Tibial nerve (tissue), 4 donors: ENCODE measurements around the gene WDR36. TPM values are rescaled to one million over a fixed set of nuclear protein-coding genes. Genes with fewer than 3 reads are reported as not detected.

ENCODE experiments used
- DNase-seq, 2 donors: peaks; one replicate each; pipeline ENCODE4 v3.0.0-alpha.2; 2019; ENCODE audit warnings: low spot score in 2 of 2
- H3K27ac ChIP-seq, 4 donors: fragments of 200-600 bp; sonication (generic) in 3 of 4; one replicate each; pipeline ENCODE4 v1.5.1; 2017 to 2019; ENCODE audit warnings: mild to moderate bottlenecking in 1 of 4
- H3K27me3 ChIP-seq, 2 donors: fragments of 200-600 bp; sonication (generic) in 1 of 2; one replicate each; pipeline versions ENCODE4 v1.5.1 to v1.6.0; 2017 to 2019
- H3K36me3 ChIP-seq, 3 donors: fragments of 200-600 bp; sonication (generic); one replicate each; pipeline ENCODE4 v1.5.1; 2018 to 2019
- H3K4me1 ChIP-seq, 4 donors: fragments of 200-600 bp; sonication (generic) in 3 of 4; one replicate each; pipeline ENCODE4 v1.5.1; 2017 to 2019
- H3K4me3 ChIP-seq, 4 donors: fragments of 200-600 bp; sonication (generic) in 3 of 4; one replicate each; pipeline ENCODE4 v1.5.1; 2017 to 2019; ENCODE audit warnings: mild to moderate bottlenecking in 1 of 4, moderate library complexity in 1 of 4
- H3K9me3 ChIP-seq, 4 donors: fragments of 200-600 bp; sonication (generic) in 3 of 4; one replicate each; pipeline ENCODE4 v1.5.1; 2017 to 2019
- EP300 ChIP-seq, 2 donors: sonication (generic); formaldehyde crosslinking; IDR thresholded peaks; one replicate each; pipeline ENCODE4 v1.6.1; 2017; ENCODE audit warnings: antibody characterized with exemption in 2 of 2, mild to moderate bottlenecking in 1 of 2
- POLR2A ChIP-seq, 2 donors: fragments of 450-650 bp; IDR thresholded peaks; one replicate each; pipeline ENCODE4 v1.6.1; 2017; ENCODE audit warnings: antibody characterized with exemption in 2 of 2, mild to moderate bottlenecking in 2 of 2, moderate library complexity in 2 of 2
- WGBS, 2 donors: methylation state at CpG; one replicate each; pipeline ENCODE4 v1.1.5; 2018; 5-methylcytosine and 5-hydroxymethylcytosine counted together
- total RNA-seq, 4 donors: library from RNA; depleted of rRNA; stranded (reverse); fragments of >200 nt; gene quantifications; one replicate each; pipeline ENCODE4 v1.1.0, GENCODE V29; 2016
- TF ChIP-seq, protein P1 (sequence below), 5 experiments: fragments of 200-600 bp in 3 of 5; fragments of 450-650 bp in 2 of 5; sonication (generic) in 3 of 5; IDR thresholded peaks; one replicate each; pipeline ENCODE4 v1.5.1; 2016 to 2019; ENCODE audit warnings: antibody characterized with exemption in 5 of 5, mild to moderate bottlenecking in 3 of 5, moderate library complexity in 2 of 5

The WDR36 gene
- total RNA-seq, 4 donors from 2014 or later: 21.6 to 27.9 (median 22.2) TPM

DNA sequence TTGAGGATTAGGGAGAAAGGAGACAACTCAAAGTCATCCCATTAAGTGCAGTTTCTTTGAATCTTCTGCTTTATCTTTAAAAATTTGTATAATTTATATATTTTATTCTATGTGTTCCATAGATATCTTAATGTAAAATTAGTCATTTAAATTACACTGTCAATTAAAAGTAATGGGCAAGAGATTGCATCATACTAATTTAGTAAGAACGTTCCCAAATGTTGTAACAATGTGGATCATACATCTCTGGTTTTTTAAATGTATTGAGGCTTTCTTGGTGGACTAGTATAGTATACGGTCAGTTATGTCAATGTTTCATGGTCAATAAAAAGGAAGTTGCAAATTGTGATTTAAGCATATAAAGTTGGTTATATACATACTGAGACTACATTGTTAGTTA is 14.5 kb upstream of the WDR36 start:
- WGBS, 2 donors: 70 to 82% methylated on average over 2 of the region's 2 CpGs
- TF ChIP-seq EP300 (IDR thresholded peaks at IDR 0.05): no peak
- no peak for TF ChIP-seq POLR2A (IDR thresholded peaks at IDR 0.05)
- TF ChIP-seq, protein P1, sequence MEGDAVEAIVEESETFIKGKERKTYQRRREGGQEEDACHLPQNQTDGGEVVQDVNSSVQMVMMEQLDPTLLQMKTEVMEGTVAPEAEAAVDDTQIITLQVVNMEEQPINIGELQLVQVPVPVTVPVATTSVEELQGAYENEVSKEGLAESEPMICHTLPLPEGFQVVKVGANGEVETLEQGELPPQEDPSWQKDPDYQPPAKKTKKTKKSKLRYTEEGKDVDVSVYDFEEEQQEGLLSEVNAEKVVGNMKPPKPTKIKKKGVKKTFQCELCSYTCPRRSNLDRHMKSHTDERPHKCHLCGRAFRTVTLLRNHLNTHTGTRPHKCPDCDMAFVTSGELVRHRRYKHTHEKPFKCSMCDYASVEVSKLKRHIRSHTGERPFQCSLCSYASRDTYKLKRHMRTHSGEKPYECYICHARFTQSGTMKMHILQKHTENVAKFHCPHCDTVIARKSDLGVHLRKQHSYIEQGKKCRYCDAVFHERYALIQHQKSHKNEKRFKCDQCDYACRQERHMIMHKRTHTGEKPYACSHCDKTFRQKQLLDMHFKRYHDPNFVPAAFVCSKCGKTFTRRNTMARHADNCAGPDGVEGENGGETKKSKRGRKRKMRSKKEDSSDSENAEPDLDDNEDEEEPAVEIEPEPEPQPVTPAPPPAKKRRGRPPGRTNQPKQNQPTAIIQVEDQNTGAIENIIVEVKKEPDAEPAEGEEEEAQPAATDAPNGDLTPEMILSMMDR (IDR thresholded peaks at IDR 0.05): no peak
- Histone ChIP-seq H3K4me3 (no peak overlapping the region), H3K9me3 (no peaks in the 10 kb centered on the region), H3K36me3 (no peaks in the 10 kb centered on the region), H3K27me3 (no peaks in the 10 kb centered on the region), H3K4me1 (peaks cover 0 to 23% (median 3%) of the 10 kb centered on the region in 4 donors), H3K27ac (no peak overlapping the region)
- DNase-seq: no peak

DNA sequence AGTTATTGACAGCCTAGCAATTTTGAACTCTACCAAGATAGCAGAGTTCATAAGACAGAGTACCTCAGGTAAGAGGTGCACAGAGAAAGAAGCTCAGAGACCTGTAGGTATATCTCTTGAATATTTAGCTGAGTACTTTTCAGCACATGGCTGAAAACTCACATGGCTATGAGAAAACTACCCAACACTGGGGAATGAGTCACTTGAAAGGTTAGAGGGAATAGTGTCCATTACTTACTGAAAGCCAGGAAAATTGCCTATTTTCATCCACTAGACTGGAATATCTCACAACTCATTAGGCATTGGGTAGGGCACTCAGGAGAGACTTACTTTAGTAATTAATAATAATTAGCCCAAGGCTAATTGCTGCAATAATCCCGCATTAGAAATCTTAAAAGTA is 12.3 kb upstream of the WDR36 start:
- 81 to 90% methylated on average over 1 of the region's 1 CpG for WGBS, 2 donors
- no peak for DNase-seq
- TF ChIP-seq EP300 (IDR thresholded peaks at IDR 0.05) (no peak), POLR2A (IDR thresholded peaks at IDR 0.05) (no peak)
- TF ChIP-seq, protein P1 (IDR thresholded peaks at IDR 0.05): no peak

DNA sequence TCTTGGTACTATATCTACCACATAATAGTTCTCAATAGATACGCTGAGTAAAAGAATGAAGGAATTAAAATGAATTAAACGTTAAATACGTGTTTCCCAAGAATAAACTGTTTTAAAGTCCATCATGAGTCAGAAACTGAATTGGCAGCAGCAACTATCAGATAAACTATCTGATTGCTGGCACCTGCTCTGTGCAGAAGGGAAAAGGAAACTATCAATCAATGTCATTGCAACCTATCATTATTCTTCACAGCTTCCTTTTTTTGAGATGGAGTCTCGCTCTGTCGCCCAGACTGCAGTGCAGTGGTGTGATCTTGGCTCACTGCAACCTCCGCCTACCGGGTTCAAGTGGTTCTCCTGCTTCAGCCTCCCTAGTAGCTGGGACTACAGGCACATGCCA is 8.8 kb upstream of the WDR36 start:
- no peaks in the 10 kb centered on the region for H3K9me3 ChIP-seq
- no peaks in the 10 kb centered on the region for H3K27me3 ChIP-seq
- no peaks in the 10 kb centered on the region for H3K4me1 ChIP-seq
- 80 to 83% methylated on average over 7 of the region's 7 CpGs for WGBS, 2 donors
- no peak for DNase-seq
- no peaks in the 10 kb centered on the region for H3K36me3 ChIP-seq
- TF ChIP-seq, protein P1 (IDR thresholded peaks at IDR 0.05): no peak
- TF ChIP-seq EP300 (IDR thresholded peaks at IDR 0.05) (no peak), POLR2A (IDR thresholded peaks at IDR 0.05) (no peak)
- H3K27ac ChIP-seq: no peak overlapping the region
- no peak overlapping the region for H3K4me3 ChIP-seq

More for the DNA sequence above, 12.3 kb upstream of the WDR36 start:
- Histone ChIP-seq H3K27ac (no peak overlapping the region), H3K4me1 (peaks cover 0 to 6% (median 0%) of the 10 kb centered on the region in 4 donors), H3K36me3 (no peaks in the 10 kb centered on the region), H3K27me3 (no peaks in the 10 kb centered on the region), H3K4me3 (no peak overlapping the region), H3K9me3 (no peaks in the 10 kb centered on the region)

DNA sequence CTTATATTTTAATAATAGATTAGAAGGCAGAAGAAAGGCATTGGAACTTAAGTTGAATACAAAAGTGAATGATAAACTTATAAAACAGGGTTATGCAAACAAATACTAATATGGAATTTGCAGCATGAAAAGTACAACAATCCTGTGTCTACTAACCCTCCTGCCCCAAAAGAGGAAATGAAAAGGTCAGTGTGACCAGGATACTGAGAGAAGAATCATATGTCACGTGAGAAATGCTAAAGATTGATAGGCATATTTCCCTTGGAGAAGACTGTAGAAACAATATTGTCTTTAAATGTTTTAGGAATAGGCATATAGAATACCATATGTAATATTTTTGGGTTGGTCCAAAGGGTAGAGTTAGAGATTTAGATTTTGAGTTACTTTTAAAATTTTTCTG is 3.8 kb downstream of the WDR36 start:
- no peak for DNase-seq
- WGBS, 2 donors: 67 to 71% methylated on average over 1 of the region's 1 CpG
- Histone ChIP-seq H3K4me3 (no peak overlapping the region), H3K4me1 (peaks cover 0 to 29% (median 9%) of the 10 kb centered on the region in 4 donors), H3K27me3 (no peaks in the 10 kb centered on the region), H3K27ac (no peak overlapping the region), H3K9me3 (no peaks in the 10 kb centered on the region), H3K36me3 (peaks cover 0 to 30% (median 0%) of the 10 kb centered on the region in 3 donors)
- TF ChIP-seq EP300 (IDR thresholded peaks at IDR 0.05) (no peak), POLR2A (IDR thresholded peaks at IDR 0.05) (no peak)
- TF ChIP-seq, protein P1 (IDR thresholded peaks at IDR 0.05): no peak

DNA sequence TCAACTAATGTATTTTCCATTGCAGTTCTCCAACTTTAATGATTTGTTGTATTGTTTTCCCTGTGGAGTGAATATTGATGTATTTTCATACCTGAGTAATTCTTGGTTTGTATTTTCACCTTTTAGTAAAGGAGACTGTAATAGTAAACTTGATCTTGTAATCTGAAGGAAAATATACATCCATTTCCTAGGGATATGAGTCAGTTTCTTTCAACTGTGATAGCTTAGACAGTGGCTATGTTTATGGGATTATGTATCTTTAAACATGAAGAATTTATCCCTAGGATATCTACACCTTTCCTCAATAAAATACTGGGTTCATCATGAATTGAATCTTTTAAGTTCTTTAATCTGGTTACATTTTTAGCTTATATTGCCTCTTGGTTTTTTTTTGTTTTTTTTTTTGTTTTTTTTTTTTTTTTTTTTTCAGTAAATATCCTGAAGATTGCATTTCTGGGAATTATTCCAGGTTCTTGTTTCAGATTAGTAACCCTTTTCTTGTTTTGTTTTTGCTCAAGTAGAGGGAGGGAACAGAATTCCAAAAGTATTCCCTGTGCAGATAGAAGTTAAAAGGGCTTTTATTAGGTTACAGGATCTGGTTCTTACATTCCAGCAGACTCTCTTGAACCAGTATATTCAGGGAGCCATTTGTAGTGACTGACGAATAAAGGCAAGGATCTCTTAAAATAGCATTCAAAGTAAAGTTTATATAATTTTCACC is 7.1 kb downstream of the WDR36 start:
- Histone ChIP-seq H3K36me3 (peaks cover 0 to 55% (median 0%) of the 10 kb centered on the region in 3 donors), H3K27me3 (no peaks in the 10 kb centered on the region), H3K4me1 (peaks cover 0 to 7% (median 0%) of the 10 kb centered on the region in 4 donors), H3K27ac (no peak overlapping the region), H3K4me3 (no peak overlapping the region), H3K9me3 (no peaks in the 10 kb centered on the region)
- 53 to 67% methylated on average over 1 of the region's 1 CpG for WGBS, 2 donors
- no peak for TF ChIP-seq EP300 (IDR thresholded peaks at IDR 0.05)
- TF ChIP-seq POLR2A (IDR thresholded peaks at IDR 0.05): no peak
- TF ChIP-seq, protein P1 (IDR thresholded peaks at IDR 0.05): no peak
- DNase-seq: no peak
